OCI-LY1 (cell line): ENCODE data around the gene NFIB.

Source experiments
- CTCF ChIP-seq: fragments of 200-600 bp; sonication (generic), shearing (Covaris generic); IDR thresholded peaks from 2 replicates; pipeline ENCODE4 v1.5.1; 2017; ENCODE audit warnings: mild to moderate bottlenecking, antibody characterized with exemption, low read length, moderate library complexity, mixed read lengths
- EZH2 ChIP-seq: fragments of 200-600 bp; sonication (generic), shearing (Covaris generic); IDR thresholded peaks from 2 replicates; pipeline ENCODE4 v1.8.0; 2017; ENCODE audit warnings: borderline replicate concordance, mixed run types, mild to moderate bottlenecking, antibody characterized with exemption, low read length, moderate library complexity, mixed read lengths

GRCh38 chr9:14066831-14067230, 247.1 kb downstream of the NFIB start:
- TF ChIP-seq EZH2 (no peak), CTCF (no peak)
